GM23338 (cell line): ENCODE data around the gene DDX31. TPM values are rescaled to one million over a fixed set of nuclear protein-coding genes. Genes with fewer than 3 reads are reported as not detected.

ENCODE experiments used
- ATAC-seq: fragments of 200-7000 bp; cut with Tn5 transposase; 3 replicates; pipeline ENCODE4 v1.9.1; 2020
- DNase-seq: peaks from one replicate; pipeline ENCODE4 v3.0.0-alpha.2; 2015; ENCODE audit warnings: low spot score
- H2AFZ ChIP-seq: fragments of 200-600 bp; sonication (generic); 2 replicates; pipeline ENCODE4 v1.8.0; 2016; ENCODE audit warnings: antibody characterized with exemption, mild to moderate bottlenecking, moderate library complexity
- H3F3A ChIP-seq: fragments of 200-600 bp; sonication (generic); replicated peaks from 2 replicates; pipeline ENCODE4 v1.8.0; 2017; ENCODE audit warnings: antibody characterized with exemption, mixed run types, low read depth
- H3K27ac ChIP-seq: fragments of 200-600 bp; sonication (generic); 2 replicates; pipeline ENCODE4 v1.6.1; 2016; ENCODE audit warnings: low read depth
- H3K27me3 ChIP-seq: fragments of 200-600 bp; sonication (generic); 2 replicates; pipeline ENCODE4 v1.8.0; 2016; ENCODE audit warnings: mild to moderate bottlenecking, mixed run types, moderate library complexity; ENCODE audit not compliant: insufficient read depth
- H3K36me3 ChIP-seq: fragments of 200-600 bp; sonication (generic); 2 replicates; pipeline ENCODE4 v1.8.0; 2016; ENCODE audit warnings: mild to moderate bottlenecking; ENCODE audit not compliant: insufficient read depth
- H3K4me1 ChIP-seq: fragments of 200-600 bp; sonication (generic); 2 replicates; pipeline ENCODE4 v1.8.0; 2016; ENCODE audit warnings: mild to moderate bottlenecking, moderate library complexity; ENCODE audit not compliant: insufficient read depth
- H3K4me2 ChIP-seq: fragments of 200-600 bp; sonication (generic); 2 replicates; pipeline ENCODE4 v1.7.1; 2017; ENCODE audit warnings: mixed run types
- H3K4me3 ChIP-seq: fragments of 200-600 bp; sonication (generic); 2 replicates; pipeline ENCODE4 v1.6.1; 2016; ENCODE audit warnings: mixed run types
- H3K79me2 ChIP-seq: fragments of 200-600 bp; sonication (generic); replicated peaks from 2 replicates; pipeline ENCODE4 v1.8.0; 2017; ENCODE audit warnings: mild to moderate bottlenecking; ENCODE audit not compliant: insufficient read depth
- H3K9me2 ChIP-seq: fragments of 200-600 bp; sonication (generic); 2 replicates; pipeline ENCODE4 v1.8.0; 2017; ENCODE audit not compliant: insufficient read depth
- H4K20me1 ChIP-seq: fragments of 200-600 bp; sonication (generic); replicated peaks from 2 replicates; pipeline ENCODE4 v1.8.0; 2017; ENCODE audit warnings: mild to moderate bottlenecking; ENCODE audit not compliant: insufficient read depth
- H3K27ac Mint-ChIP-seq: 2 replicates; pipeline ENCODE4 v1.8.0; 2020; ENCODE audit warnings: inconsistent platforms, mild to moderate bottlenecking, moderate library complexity, mixed read lengths
- H3K27me3 Mint-ChIP-seq: 3 replicates; pipeline ENCODE4 v1.8.0; 2022; ENCODE audit warnings: low read depth, mild to moderate bottlenecking, moderate library complexity, mixed read lengths, inconsistent platforms; ENCODE audit not compliant: insufficient read depth, poor library complexity
- H3K36me3 Mint-ChIP-seq: 3 replicates; pipeline ENCODE4 v1.8.0; 2021; ENCODE audit warnings: low read depth, mild to moderate bottlenecking, inconsistent platforms, moderate library complexity, mixed read lengths
- H3K4me1 Mint-ChIP-seq: 3 replicates; pipeline ENCODE4 v1.8.0; 2020; ENCODE audit warnings: mild to moderate bottlenecking, inconsistent platforms, mixed read lengths
- H3K4me3 Mint-ChIP-seq: 3 replicates; pipeline ENCODE4 v1.8.0; 2021; ENCODE audit warnings: moderate library complexity, mild to moderate bottlenecking, inconsistent platforms, mixed read lengths
- H3K9me3 Mint-ChIP-seq: 3 replicates; pipeline ENCODE4 v1.8.0; 2020; ENCODE audit warnings: moderate library complexity, mild to moderate bottlenecking, inconsistent platforms, mixed read lengths
- EZH2 ChIP-seq: fragments of 200-600 bp; sonication (generic); IDR thresholded peaks from one replicate; pipeline ENCODE4 v1.8.0; 2017; ENCODE audit warnings: antibody characterized with exemption, mild to moderate bottlenecking, low read depth; ENCODE audit not compliant: unreplicated experiment
- EZH2phosphoT487 ChIP-seq: fragments of 200-600 bp; sonication (generic); IDR thresholded peaks from one replicate; pipeline ENCODE4 v1.8.1; 2018; ENCODE audit warnings: antibody characterized with exemption; ENCODE audit not compliant: unreplicated experiment
- JUNB ChIP-seq: IDR thresholded peaks from one replicate; pipeline ENCODE4 v1.6.1; 2016; ENCODE audit warnings: antibody characterized with exemption; ENCODE audit not compliant: unreplicated experiment
- NANOG ChIP-seq: IDR thresholded peaks from 2 replicates; pipeline ENCODE4 v1.6.1; 2016; ENCODE audit warnings: antibody characterized with exemption, borderline replicate concordance
- POLR2AphosphoS5 ChIP-seq: IDR thresholded peaks from 2 replicates; pipeline ENCODE4 v1.6.1; 2016; ENCODE audit warnings: antibody characterized with exemption, low read depth
- STAT1 ChIP-seq: IDR thresholded peaks from one replicate; pipeline ENCODE4 v1.6.1; 2016; ENCODE audit warnings: antibody characterized with exemption; ENCODE audit not compliant: unreplicated experiment
- ZNF114 ChIP-seq: fragments of 250-450 bp; sonication (Bioruptor Pico); IDR thresholded peaks from 2 replicates; pipeline ENCODE4 v1.5.0; 2020; ENCODE audit warnings: mild to moderate bottlenecking, moderate library complexity
- ZNF331 ChIP-seq: fragments of 250-450 bp; sonication (Bioruptor Pico); IDR thresholded peaks from 2 replicates; pipeline ENCODE4 v1.5.0; 2020; ENCODE audit warnings: low read depth, mild to moderate bottlenecking, moderate library complexity
- polyA plus RNA-seq: library from polyadenylated mRNA; unstranded; fragments of >200 nt; fragmentation: Nextera tagmentation; extraction: Ambion mirVana; gene quantifications from 2 replicates; pipeline ENCODE4 v1.2.1, GENCODE V29; 2016
- total RNA-seq: library from RNA; depleted of rRNA; stranded (reverse); fragments of >200 nt; shearing (Covaris generic); gene quantifications from 2 replicates; pipeline ENCODE4 v1.2.3, GENCODE V29; 2014
- TF ChIP-seq, protein P1 (sequence below), 2 experiments: fragments of 200-600 bp in 1 of 2; sonication (generic) in 1 of 2; conservative IDR thresholded peaks; 2 replicates each; pipeline versions ENCODE4 v1.5.1 to v1.6.1; 2016 to 2017; ENCODE audit warnings: antibody characterized with exemption in 2 of 2, low read depth in 2 of 2, mild to moderate bottlenecking in 2 of 2, moderate library complexity in 1 of 2
- TF ChIP-seq, protein P2 (sequence below): fragments of 250-450 bp; sonication (Bioruptor Pico); IDR thresholded peaks from 2 replicates; pipeline ENCODE4 v1.5.0; 2020; ENCODE audit warnings: mild to moderate bottlenecking, moderate library complexity
- TF ChIP-seq, protein P3 (sequence below): IDR thresholded peaks from 2 replicates; pipeline ENCODE4 v1.6.1; 2016; ENCODE audit warnings: antibody characterized with exemption

DDX31 gene
- total and polyA plus RNA-seq, 2 experiments from 2014 or later = 14.8 to 23.5 TPM

DNA sequence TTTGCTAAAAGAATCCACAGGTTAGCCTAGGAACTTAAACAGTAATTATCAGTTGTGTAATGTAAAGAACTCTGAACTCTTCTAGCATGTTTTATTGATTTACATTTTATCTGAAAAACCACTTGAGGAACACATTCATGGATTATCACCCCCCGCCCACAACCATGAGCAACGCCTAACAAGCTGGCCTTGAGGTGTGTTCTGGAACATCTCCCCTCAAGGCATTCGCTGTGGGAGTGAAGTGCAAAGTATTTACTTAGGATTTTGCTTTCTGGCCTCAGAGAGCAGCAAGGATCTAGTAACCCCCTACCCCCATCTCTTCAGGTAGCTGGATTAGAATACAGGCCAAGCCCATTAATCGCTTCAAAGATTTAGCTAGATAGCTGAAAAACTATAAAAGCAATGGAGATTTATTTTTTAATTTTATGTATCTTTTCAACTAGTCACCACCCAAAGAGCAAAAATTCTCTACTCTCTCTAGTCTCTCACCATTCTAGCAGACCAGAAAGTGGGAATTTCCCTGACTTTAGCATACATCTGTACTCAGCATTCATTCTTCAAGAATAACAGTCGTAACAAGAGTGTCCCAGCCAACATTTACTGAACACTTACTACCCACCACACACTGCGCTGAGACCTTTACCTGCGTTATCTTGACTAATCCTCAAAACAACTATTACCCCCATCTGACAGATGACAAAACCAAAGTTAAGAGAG, 37.2 kb downstream of the DDX31 start:
- Mint-ChIP-seq H3K4me3 (no peak overlapping the region), H3K4me1 (peaks cover 10% of the 10 kb centered on the region), H3K9me3 (no peaks in the 10 kb centered on the region), H3K27ac (no peak overlapping the region), H3K27me3 (peaks cover 2% of the 10 kb centered on the region), H3K36me3 (peaks cover 44% of the 10 kb centered on the region)
- H3K4me3 ChIP-seq = no peak overlapping the region
- H3K79me2 ChIP-seq = no peaks in the 10 kb centered on the region
- H3K36me3 ChIP-seq = peaks cover 16% of the 10 kb centered on the region; the same call in 1 of the 2 replicates
- 0 out of 2 replicates have a peak overlapping the region, but pooled peaks have one; percentile 21 for H3K27ac ChIP-seq
- H3F3A ChIP-seq = no peaks in the 10 kb centered on the region
- no peaks in the 10 kb centered on the region for H3K27me3 ChIP-seq
- no peak for DNase-seq
- H2AFZ ChIP-seq = no peak overlapping the region
- no peak overlapping the region for H3K4me2 ChIP-seq
- no peak for ATAC-seq
- TF ChIP-seq, protein P1, sequence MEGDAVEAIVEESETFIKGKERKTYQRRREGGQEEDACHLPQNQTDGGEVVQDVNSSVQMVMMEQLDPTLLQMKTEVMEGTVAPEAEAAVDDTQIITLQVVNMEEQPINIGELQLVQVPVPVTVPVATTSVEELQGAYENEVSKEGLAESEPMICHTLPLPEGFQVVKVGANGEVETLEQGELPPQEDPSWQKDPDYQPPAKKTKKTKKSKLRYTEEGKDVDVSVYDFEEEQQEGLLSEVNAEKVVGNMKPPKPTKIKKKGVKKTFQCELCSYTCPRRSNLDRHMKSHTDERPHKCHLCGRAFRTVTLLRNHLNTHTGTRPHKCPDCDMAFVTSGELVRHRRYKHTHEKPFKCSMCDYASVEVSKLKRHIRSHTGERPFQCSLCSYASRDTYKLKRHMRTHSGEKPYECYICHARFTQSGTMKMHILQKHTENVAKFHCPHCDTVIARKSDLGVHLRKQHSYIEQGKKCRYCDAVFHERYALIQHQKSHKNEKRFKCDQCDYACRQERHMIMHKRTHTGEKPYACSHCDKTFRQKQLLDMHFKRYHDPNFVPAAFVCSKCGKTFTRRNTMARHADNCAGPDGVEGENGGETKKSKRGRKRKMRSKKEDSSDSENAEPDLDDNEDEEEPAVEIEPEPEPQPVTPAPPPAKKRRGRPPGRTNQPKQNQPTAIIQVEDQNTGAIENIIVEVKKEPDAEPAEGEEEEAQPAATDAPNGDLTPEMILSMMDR (conservative IDR thresholded peaks at IDR 0.05; ENCODE audit: low read depth in 2 of 2) = no peak
- TF ChIP-seq ZNF114 (CRISPR knock-in tag) = no peak
- TF ChIP-seq NANOG = no peak
- TF ChIP-seq, protein P2, sequence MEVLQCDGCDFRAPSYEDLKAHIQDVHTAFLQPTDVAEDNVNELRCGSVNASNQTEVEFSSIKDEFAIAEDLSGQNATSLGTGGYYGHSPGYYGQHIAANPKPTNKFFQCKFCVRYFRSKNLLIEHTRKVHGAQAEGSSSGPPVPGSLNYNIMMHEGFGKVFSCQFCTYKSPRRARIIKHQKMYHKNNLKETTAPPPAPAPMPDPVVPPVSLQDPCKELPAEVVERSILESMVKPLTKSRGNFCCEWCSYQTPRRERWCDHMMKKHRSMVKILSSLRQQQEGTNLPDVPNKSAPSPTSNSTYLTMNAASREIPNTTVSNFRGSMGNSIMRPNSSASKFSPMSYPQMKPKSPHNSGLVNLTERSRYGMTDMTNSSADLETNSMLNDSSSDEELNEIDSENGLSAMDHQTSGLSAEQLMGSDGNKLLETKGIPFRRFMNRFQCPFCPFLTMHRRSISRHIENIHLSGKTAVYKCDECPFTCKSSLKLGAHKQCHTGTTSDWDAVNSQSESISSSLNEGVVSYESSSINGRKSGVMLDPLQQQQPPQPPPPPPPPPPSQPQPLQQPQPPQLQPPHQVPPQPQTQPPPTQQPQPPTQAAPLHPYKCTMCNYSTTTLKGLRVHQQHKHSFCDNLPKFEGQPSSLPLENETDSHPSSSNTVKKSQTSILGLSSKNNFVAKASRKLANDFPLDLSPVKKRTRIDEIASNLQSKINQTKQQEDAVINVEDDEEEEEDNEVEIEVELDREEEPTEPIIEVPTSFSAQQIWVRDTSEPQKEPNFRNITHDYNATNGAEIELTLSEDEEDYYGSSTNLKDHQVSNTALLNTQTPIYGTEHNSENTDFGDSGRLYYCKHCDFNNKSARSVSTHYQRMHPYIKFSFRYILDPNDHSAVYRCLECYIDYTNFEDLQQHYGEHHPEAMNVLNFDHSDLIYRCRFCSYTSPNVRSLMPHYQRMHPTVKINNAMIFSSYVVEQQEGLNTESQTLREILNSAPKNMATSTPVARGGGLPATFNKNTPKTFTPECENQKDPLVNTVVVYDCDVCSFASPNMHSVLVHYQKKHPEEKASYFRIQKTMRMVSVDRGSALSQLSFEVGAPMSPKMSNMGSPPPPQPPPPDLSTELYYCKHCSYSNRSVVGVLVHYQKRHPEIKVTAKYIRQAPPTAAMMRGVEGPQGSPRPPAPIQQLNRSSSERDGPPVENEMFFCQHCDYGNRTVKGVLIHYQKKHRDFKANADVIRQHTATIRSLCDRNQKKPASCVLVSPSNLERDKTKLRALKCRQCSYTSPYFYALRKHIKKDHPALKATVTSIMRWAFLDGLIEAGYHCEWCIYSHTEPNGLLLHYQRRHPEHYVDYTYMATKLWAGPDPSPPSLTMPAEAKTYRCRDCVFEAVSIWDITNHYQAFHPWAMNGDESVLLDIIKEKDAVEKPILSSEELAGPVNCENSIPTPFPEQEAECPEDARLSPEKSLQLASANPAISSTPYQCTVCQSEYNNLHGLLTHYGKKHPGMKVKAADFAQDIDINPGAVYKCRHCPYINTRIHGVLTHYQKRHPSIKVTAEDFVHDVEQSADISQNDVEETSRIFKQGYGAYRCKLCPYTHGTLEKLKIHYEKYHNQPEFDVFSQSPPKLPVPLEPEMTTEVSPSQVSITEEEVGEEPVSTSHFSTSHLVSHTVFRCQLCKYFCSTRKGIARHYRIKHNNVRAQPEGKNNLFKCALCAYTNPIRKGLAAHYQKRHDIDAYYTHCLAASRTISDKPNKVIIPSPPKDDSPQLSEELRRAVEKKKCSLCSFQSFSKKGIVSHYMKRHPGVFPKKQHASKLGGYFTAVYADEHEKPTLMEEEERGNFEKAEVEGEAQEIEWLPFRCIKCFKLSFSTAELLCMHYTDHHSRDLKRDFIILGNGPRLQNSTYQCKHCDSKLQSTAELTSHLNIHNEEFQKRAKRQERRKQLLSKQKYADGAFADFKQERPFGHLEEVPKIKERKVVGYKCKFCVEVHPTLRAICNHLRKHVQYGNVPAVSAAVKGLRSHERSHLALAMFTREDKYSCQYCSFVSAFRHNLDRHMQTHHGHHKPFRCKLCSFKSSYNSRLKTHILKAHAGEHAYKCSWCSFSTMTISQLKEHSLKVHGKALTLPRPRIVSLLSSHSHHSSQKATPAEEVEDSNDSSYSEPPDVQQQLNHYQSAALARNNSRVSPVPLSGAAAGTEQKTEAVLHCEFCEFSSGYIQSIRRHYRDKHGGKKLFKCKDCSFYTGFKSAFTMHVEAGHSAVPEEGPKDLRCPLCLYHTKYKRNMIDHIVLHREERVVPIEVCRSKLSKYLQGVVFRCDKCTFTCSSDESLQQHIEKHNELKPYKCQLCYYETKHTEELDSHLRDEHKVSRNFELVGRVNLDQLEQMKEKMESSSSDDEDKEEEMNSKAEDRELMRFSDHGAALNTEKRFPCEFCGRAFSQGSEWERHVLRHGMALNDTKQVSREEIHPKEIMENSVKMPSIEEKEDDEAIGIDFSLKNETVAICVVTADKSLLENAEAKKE (CRISPR knock-in tag) = no peak
- TF ChIP-seq ZNF331 (CRISPR knock-in tag) = no peak
- TF ChIP-seq EZH2 = no peak
- no peak for TF ChIP-seq STAT1
- no peak for TF ChIP-seq JUNB
- no peak for TF ChIP-seq POLR2AphosphoS5
- no peak for TF ChIP-seq EZH2phosphoT487
- TF ChIP-seq, protein P3, sequence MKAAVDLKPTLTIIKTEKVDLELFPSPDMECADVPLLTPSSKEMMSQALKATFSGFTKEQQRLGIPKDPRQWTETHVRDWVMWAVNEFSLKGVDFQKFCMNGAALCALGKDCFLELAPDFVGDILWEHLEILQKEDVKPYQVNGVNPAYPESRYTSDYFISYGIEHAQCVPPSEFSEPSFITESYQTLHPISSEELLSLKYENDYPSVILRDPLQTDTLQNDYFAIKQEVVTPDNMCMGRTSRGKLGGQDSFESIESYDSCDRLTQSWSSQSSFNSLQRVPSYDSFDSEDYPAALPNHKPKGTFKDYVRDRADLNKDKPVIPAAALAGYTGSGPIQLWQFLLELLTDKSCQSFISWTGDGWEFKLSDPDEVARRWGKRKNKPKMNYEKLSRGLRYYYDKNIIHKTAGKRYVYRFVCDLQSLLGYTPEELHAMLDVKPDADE = no peak
- H4K20me1 ChIP-seq = peaks cover 4% of the 10 kb centered on the region; the same call in 1 of the 2 replicates
- H3K4me1 ChIP-seq = peaks cover 10% of the 10 kb centered on the region
- no peaks in the 10 kb centered on the region for H3K9me2 ChIP-seq
